CD4-positive, CD25-positive, alpha-beta regulatory T cell (primary cell): ENCODE data around the gene KANSL3. TPM values are rescaled to one million over a fixed set of nuclear protein-coding genes. Genes with fewer than 3 reads are reported as not detected.

Experiments used
- ATAC-seq, 2 donors: fragments of 150-1000 bp; cut with Tn5 transposase; one replicate each; pipeline ENCODE4 v1.10.0; 2021; ENCODE audit warnings: low read depth in 2 of 2, moderate number of reproducible peaks in 2 of 2, moderate library complexity in 1 of 2
- DNase-seq, 3 donors: peaks; one replicate each; pipeline versions ENCODE4 v3.0.0 to v3.0.0-alpha.2; 2012 to 2022; ENCODE audit warnings: mixed read lengths in 1 of 3
- H3K27ac ChIP-seq: one replicate; pipeline ENCODE4 v1.7.0; 2013; ENCODE audit warnings: mild to moderate bottlenecking, low read length; ENCODE audit not compliant: insufficient read depth, poor library complexity, severe bottlenecking
- H3K27me3 ChIP-seq: one replicate; pipeline ENCODE4 v1.7.0; 2013; ENCODE audit warnings: low read length; ENCODE audit not compliant: control insufficient read depth, insufficient read depth
- H3K36me3 ChIP-seq: one replicate; pipeline ENCODE4 v1.7.0; 2013; ENCODE audit warnings: mild to moderate bottlenecking, low read length, moderate library complexity; ENCODE audit not compliant: control insufficient read depth, insufficient read depth
- H3K4me1 ChIP-seq: 2 replicates; pipeline ENCODE4 v1.7.0; 2013; ENCODE audit warnings: mild to moderate bottlenecking, low read length; ENCODE audit not compliant: insufficient read depth, control insufficient read depth, poor library complexity, severe bottlenecking
- H3K4me3 ChIP-seq: one replicate; pipeline ENCODE4 v1.7.0; 2013; ENCODE audit warnings: low read depth, mild to moderate bottlenecking, low read length, moderate library complexity
- H3K9me3 ChIP-seq, 2 experiments: 1 replicate in 1 of 2; 2 replicates in 1 of 2; pipeline ENCODE4 v1.7.0; 2013; ENCODE audit warnings: low read length in 2 of 2, mild to moderate bottlenecking in 1 of 2, moderate library complexity in 1 of 2; ENCODE audit not compliant: control insufficient read depth in 2 of 2
- H3K27ac Mint-ChIP-seq, 3 donors: one replicate each; pipeline ENCODE4 v1.8.0; 2020 to 2022; ENCODE audit warnings: mild to moderate bottlenecking in 3 of 3, mixed read lengths in 3 of 3, moderate library complexity in 2 of 3
- H3K27me3 Mint-ChIP-seq: one replicate; pipeline ENCODE4 v1.8.0; 2022; ENCODE audit warnings: mild to moderate bottlenecking, mixed read lengths
- H3K36me3 Mint-ChIP-seq: one replicate; pipeline ENCODE4 v1.8.0; 2020; ENCODE audit warnings: mixed read lengths
- H3K4me1 Mint-ChIP-seq, 4 donors: one replicate each; pipeline ENCODE4 v1.8.0; 2020 to 2022; ENCODE audit warnings: mixed read lengths in 4 of 4, mild to moderate bottlenecking in 1 of 4
- H3K4me3 Mint-ChIP-seq, 4 donors: one replicate each; pipeline ENCODE4 v1.8.0; 2020 to 2022; ENCODE audit warnings: mild to moderate bottlenecking in 4 of 4, mixed read lengths in 4 of 4, moderate library complexity in 3 of 4
- H3K9me3 Mint-ChIP-seq, 7 donors: one replicate each; pipeline ENCODE4 v1.8.0; 2020 to 2022; ENCODE audit warnings: mixed read lengths in 7 of 7, mild to moderate bottlenecking in 3 of 7, moderate library complexity in 2 of 7
- polyA plus RNA-seq, 4 donors: library from polyadenylated mRNA; unstranded; fragments of 300-500 nt; fragmentation: Illumina TruSeq; gene quantifications; one replicate each; pipeline ENCODE4 v1.2.3, GENCODE V29; 2021
- total RNA-seq: library from RNA; stranded (reverse); gene quantifications from one replicate; pipeline ENCODE4 v1.2.3, GENCODE V29; 2022

The KANSL3 gene
- total and polyA plus RNA-seq, 5 donors from 2014 or later, result 11.2 to 55.6 (median 13.8) TPM

DNA sequence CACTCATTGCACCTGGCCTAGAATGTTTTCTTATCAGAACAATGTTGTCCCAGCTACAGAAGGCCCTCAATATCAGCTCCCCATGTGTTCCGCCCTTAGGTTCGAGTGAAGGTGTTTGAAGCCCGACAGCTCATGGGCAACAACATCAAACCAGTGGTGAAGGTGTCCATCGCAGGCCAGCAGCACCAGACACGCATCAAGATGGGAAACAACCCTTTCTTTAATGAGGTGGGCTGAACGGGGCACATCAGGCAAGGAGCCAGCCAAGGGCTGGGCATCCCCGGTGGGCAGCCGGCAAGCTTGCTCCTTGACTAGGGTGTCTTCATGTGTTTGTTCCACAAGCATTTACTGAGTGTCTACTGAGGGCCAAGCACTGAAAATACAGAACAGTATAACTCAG lies 13.7 kb upstream of the KANSL3 start:
- Mint-ChIP-seq H3K4me3 (no peak overlapping the region), H3K4me1 (peaks cover 0 to 2% (median 0%) of the 10 kb centered on the region in 4 donors), H3K27ac (no peak overlapping the region), H3K9me3 (peaks cover 0 to 5% (median 0%) of the 10 kb centered on the region in 7 donors), H3K36me3 (peaks cover 3% of the 10 kb centered on the region), H3K27me3 (peaks cover 5% of the 10 kb centered on the region)
- no peaks in the 10 kb centered on the region for H3K36me3 ChIP-seq
- H3K4me3 ChIP-seq, result no peak overlapping the region
- no peaks in the 10 kb centered on the region for H3K9me3 ChIP-seq
- H3K4me1 ChIP-seq, result no peaks in the 10 kb centered on the region
- no peaks in the 10 kb centered on the region for H3K27me3 ChIP-seq
- DNase-seq (no peak), ATAC-seq (no peak)
- no peak overlapping the region for H3K27ac ChIP-seq

DNA sequence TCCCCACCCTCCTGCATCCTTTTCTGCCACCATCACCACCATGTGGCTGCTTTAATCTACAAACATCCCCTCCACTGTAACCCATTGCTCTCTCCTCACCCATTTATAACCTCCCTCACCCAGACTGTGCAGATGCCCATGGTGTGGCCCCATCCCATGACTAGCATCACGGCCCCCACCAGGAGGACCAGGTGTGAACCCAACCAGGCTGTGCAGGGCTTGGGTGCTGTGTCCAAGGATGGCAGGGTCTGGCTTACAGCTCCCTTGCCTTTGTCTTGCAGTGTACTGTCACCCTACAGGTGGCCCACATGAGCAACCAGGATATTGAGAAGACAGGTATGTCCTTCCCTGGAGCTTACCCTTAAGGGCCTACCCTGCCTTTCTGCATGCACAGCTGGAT lies 11.2 kb upstream of the KANSL3 start:
- H3K27me3 ChIP-seq, result no peaks in the 10 kb centered on the region
- Mint-ChIP-seq H3K27ac (peak overlapping the region in 1 of 3 donors; percentile 46), H3K27me3 (peaks cover 5% of the 10 kb centered on the region), H3K9me3 (peaks cover 0 to 5% (median 0%) of the 10 kb centered on the region in 7 donors), H3K36me3 (peaks cover 3% of the 10 kb centered on the region), H3K4me1 (no peaks in the 10 kb centered on the region), H3K4me3 (no peak overlapping the region)
- no peak for ATAC-seq
- H3K27ac ChIP-seq, result no peak overlapping the region
- H3K36me3 ChIP-seq, result no peaks in the 10 kb centered on the region
- no peak for DNase-seq
- H3K9me3 ChIP-seq, result no peaks in the 10 kb centered on the region
- H3K4me1 ChIP-seq, result no peaks in the 10 kb centered on the region
- no peak overlapping the region for H3K4me3 ChIP-seq

DNA sequence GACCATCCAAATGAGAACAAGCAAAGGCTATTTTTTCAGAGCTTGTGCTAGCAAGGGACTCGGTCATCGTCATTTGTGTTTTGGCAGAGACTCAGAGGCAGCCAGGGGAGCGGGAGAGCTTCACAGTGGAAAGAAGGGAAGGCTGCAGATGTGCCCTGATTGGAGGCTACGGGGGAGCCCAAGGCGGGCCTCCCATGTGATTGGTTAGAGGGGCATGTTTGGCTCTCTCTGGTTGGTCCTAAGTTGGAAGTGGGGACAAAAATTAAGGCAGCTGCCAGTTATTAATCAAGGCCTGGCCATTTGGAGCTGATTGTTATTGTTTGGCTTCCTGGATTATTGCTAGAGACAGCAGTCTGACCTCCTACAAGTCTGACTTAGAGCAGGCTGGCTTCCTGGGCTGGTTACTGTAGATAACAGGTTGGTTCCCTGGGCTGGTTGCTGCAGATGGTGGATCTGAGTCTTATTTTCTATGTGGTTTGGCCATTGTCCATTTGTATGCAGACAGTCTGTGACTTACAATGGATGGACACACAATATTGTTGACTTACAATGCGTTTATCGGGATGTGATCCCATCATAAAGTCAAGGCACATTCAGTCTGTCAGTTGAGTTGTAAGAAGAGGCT lies 10.3 kb upstream of the KANSL3 start:
- H3K36me3 ChIP-seq, result no peaks in the 10 kb centered on the region

DNA sequence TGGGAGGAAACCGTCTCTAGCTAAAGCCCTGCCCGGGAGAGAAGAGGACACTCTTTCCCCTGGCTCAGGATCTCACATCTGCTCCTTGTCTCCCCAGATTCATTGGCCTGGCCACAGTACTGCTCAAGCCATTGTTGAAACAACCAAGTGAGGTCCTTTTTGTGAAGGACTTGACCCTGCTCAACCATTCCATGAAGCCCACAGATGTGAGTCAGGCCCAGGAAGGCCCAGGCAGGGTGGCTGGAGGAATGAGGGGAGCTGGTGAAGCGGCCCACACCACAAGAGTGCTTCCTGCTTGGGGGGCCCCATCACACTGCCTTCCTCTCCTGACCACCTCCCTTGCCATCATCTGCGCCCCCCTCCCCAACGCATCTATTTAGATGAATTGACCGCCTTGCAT lies 9.6 kb upstream of the KANSL3 start:
- Mint-ChIP-seq H3K27me3 (peaks cover 5% of the 10 kb centered on the region), H3K9me3 (peaks cover 0 to 5% (median 0%) of the 10 kb centered on the region in 7 donors)
- no peak for ATAC-seq

More for the DNA sequence above, 10.3 kb upstream of the KANSL3 start:
- DNase-seq (no peak), ATAC-seq (no peak)
- peaks cover 3% of the 10 kb centered on the region for H3K36me3 Mint-ChIP-seq
- Histone ChIP-seq H3K4me3 (no peak overlapping the region), H3K27ac (no peak overlapping the region), H3K4me1 (no peaks in the 10 kb centered on the region), H3K27me3 (no peaks in the 10 kb centered on the region), H3K9me3 (no peaks in the 10 kb centered on the region)
- no peak overlapping the region for H3K27ac Mint-ChIP-seq
- H3K4me3 Mint-ChIP-seq, result no peak overlapping the region
- H3K9me3 Mint-ChIP-seq, result peaks cover 0 to 5% (median 0%) of the 10 kb centered on the region in 7 donors
- H3K4me1 Mint-ChIP-seq, result no peaks in the 10 kb centered on the region
- peaks cover 5% of the 10 kb centered on the region for H3K27me3 Mint-ChIP-seq

DNA sequence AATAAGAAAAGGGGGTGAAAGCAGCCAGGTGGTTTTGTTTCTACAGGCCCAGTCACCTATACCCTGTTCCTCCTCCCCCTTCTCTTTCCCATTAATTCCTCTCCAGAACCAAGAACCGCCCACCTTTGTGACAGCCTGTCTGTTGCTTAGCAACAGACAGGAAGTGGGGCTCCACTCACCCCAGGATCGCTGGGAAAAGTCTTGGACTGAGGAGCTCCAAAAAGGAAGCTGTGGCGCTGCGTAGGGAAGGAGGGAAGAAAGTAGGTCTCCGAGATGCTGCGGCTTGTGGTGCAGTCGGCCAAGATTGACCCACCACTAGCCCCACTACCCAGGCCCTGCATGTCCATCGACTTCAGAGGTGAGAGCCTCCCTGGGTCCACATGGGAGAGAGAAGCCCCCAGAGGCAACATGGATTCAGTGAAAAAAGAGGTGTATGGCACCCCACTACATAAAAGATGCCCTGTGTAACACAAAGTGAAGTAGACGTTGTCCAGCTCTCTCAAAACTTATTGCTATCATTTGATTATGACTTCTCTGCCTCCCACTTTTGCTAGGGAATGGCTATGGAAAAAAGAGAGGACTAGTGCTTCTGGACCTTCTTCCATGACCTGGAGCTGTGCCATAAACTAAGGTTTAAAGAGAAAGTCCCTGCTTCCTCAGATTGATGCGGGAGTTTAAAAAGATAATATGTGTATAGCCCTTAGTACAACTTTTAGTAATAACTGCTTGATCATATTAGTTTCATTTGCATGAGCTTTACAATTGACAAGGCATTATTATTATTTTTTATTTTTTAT lies 4.7 kb upstream of the KANSL3 start, which contains the start of gene FER1L5:
Gene FER1L5, plus strand, starts transcription at position 201 of the 797 bp plus-strand sequence. Its CDS starts 73 bp downstream, at position 274.
- Mint-ChIP-seq H3K36me3 (no peaks in the 10 kb centered on the region), H3K4me1 (peaks cover 0 to 11% (median 7%) of the 10 kb centered on the region in 4 donors), H3K4me3 (no peak within 1 kb of the TSS), H3K27me3 (peaks cover 23% of the 10 kb centered on the region), H3K9me3 (no peaks in the 10 kb centered on the region), H3K27ac (no peak within 1 kb of the TSS)
- Histone ChIP-seq H3K27ac (no peak within 1 kb of the TSS), H3K36me3 (no peaks in the 10 kb centered on the region), H3K27me3 (no peaks in the 10 kb centered on the region), H3K4me3 (no peak within 1 kb of the TSS), H3K4me1 (peaks cover 4% of the 10 kb centered on the region), H3K9me3 (no peaks in the 10 kb centered on the region)
- no peak for ATAC-seq
- no peak for DNase-seq

More for the DNA sequence above, 9.6 kb upstream of the KANSL3 start:
- Histone ChIP-seq H3K36me3 (no peaks in the 10 kb centered on the region), H3K9me3 (no peaks in the 10 kb centered on the region), H3K27me3 (no peaks in the 10 kb centered on the region), H3K27ac (no peak overlapping the region), H3K4me3 (no peak overlapping the region), H3K4me1 (no peaks in the 10 kb centered on the region)
- no peak for DNase-seq
- Mint-ChIP-seq H3K4me3 (no peak overlapping the region), H3K4me1 (no peaks in the 10 kb centered on the region), H3K27ac (no peak overlapping the region), H3K36me3 (peaks cover 3% of the 10 kb centered on the region)

DNA sequence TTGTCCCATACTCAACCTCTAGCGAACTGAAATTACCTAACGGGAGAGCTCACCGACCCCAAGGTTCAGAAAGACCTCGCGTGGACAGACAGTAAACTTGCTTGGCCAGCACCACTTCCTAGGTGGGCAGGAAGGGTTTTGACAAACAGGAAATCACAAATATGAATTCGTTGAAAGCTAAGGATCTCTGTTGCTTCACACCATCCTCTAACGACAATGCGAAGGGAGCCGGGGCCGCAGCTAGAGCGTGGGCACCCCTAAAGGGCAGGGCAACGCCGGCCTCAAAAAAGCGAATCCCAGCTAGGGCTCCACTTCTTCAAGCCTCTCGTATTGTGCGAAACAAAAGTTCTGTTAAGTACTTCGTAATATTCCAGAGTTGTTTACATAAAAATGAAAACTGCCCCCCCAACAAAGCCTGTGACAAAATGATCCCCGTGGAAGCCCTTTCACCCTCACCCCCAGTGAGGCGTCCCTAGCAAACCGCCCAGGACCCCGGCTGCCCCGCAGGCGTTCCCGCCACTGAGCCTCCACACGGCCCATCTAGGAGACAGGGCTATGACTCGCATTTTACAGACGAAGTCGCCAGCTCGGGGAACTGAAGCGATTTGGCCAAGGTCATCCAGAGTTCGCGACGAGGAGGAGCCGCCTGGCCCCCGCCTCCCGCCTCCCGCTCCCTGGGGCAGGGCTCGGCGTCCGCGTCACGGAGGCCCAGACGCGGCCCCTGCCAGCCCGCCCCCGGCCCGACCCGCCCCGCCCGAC lies 548 bp downstream of the KANSL3 start:
- Mint-ChIP-seq H3K4me1 (peaks cover 13 to 51% (median 39%) of the 10 kb centered on the region in 4 donors), H3K4me3 (peak overlapping the region; percentile 94 to 96 (median 94)), H3K27ac (peak overlapping the region; percentile 87 to 97 (median 93)), H3K36me3 (peaks cover 12% of the 10 kb centered on the region), H3K9me3 (no peaks in the 10 kb centered on the region), H3K27me3 (peaks cover 23% of the 10 kb centered on the region)
- ATAC-seq, result peak; percentile 74 to 76
- peak; percentile 80 to 84 (median 82) for DNase-seq
- peaks cover 18% of the 10 kb centered on the region for H3K36me3 ChIP-seq
- H3K4me1 ChIP-seq, result peaks cover 39% of the 10 kb centered on the region
- peak overlapping the region; percentile 91 for H3K4me3 ChIP-seq
- peak overlapping the region; percentile 82 for H3K27ac ChIP-seq
- H3K9me3 ChIP-seq, result no peaks in the 10 kb centered on the region
- no peaks in the 10 kb centered on the region for H3K27me3 ChIP-seq

DNA sequence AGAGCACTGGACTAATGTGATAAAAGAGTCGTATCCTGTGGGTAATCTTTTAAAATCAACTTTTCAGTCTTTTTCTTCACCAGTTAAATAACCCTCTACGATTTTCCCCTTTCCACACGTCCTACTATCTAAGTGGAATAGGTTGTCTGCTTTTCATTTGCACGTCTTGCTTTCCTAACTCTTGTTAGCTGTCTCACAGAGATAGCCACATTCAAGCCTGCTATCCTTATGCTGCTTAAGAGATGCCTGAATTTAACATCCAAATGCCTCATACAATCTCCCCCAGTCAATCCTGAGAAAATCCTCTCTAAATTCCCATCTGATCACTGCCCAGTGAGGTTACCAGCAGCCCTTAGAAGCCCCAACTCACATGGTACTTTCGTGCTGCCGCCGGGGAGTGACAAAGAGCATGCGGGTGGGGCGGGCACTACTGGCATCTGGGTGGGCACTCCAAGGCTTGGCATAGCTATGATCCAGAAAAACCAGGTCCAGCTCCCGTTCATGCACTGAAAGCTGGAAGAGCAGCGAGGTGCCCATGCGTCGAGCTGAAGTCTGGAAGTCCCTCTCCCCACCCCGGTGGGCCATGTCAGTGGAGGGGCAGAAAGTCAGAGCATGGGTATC lies 1.5 kb downstream of the KANSL3 start:
- Histone ChIP-seq H3K4me3 (peak overlapping the region; percentile 91), H3K27ac (peak overlapping the region; percentile 82), H3K9me3 (no peaks in the 10 kb centered on the region), H3K4me1 (peaks cover 39% of the 10 kb centered on the region), H3K36me3 (peaks cover 27% of the 10 kb centered on the region), H3K27me3 (no peaks in the 10 kb centered on the region)
- ATAC-seq, result no peak
- DNase-seq, result no peak
- Mint-ChIP-seq H3K27me3 (peaks cover 23% of the 10 kb centered on the region), H3K27ac (peak overlapping the region; percentile 74 to 97 (median 93)), H3K9me3 (no peaks in the 10 kb centered on the region), H3K4me1 (peaks cover 18 to 60% (median 44%) of the 10 kb centered on the region in 4 donors), H3K36me3 (peaks cover 17% of the 10 kb centered on the region), H3K4me3 (peak overlapping the region; percentile 94 to 96 (median 94))
